Right lobe of liver (tissue), 4 donors: ENCODE measurements around the gene OLR1.

Experiments
- POLR2A ChIP-seq: fragments of 450-650 bp; IDR thresholded peaks from one replicate; pipeline ENCODE4 v1.6.1; 2017; ENCODE audit warnings: antibody characterized with exemption, mild to moderate bottlenecking
- TF ChIP-seq, protein P1 (sequence below), 4 donors: fragments of 200-600 bp in 3 of 4; fragments of 450-650 bp in 1 of 4; IDR thresholded peaks; one replicate each; pipeline versions ENCODE4 v1.5.1 to v1.8.0; 2016 to 2022; ENCODE audit warnings: antibody characterized with exemption in 4 of 4, mild to moderate bottlenecking in 2 of 4
- donor health status: DM: no; HTN: no; CAD: no.
- donor health status: DM: no; HTN: no; CAD: no.
- donor health status: DM: no; HTN: yes; CAD: no.

DNA sequence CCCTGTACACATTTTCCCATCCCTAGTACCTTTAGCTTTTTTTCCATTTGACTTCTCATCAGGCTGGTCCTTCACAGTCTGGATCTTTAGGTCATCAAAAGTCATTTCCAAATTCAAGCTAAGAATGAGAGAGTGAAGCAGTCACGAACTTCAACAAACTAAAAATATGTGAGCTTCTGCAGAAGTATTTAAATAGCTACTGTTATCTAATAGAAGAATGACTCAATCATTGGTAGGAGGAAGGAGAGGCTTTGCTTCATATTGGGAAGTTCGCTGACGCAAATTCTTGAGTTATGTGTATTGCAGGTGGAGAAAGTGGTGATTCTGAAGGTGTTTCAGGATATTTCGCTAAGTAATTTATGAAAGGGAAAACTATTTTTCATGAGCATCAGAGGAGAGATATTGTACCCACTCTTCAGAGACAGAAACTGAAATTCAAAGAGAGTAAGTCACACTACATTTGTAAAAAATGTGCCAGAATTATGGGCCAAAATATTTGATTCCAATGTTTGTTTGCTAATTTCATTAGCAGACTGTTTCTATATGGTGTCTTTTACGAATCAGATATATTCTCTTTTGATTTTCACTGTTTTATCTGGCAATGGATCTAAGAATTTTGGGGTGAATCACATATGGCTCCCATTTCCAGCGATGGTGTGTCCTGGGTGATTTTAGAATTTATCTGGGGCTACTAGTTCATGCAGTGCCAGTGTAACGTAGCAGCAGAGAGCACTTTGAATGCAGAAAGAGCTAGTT lies at the start of gene OLR1:
- TF ChIP-seq, protein P1, sequence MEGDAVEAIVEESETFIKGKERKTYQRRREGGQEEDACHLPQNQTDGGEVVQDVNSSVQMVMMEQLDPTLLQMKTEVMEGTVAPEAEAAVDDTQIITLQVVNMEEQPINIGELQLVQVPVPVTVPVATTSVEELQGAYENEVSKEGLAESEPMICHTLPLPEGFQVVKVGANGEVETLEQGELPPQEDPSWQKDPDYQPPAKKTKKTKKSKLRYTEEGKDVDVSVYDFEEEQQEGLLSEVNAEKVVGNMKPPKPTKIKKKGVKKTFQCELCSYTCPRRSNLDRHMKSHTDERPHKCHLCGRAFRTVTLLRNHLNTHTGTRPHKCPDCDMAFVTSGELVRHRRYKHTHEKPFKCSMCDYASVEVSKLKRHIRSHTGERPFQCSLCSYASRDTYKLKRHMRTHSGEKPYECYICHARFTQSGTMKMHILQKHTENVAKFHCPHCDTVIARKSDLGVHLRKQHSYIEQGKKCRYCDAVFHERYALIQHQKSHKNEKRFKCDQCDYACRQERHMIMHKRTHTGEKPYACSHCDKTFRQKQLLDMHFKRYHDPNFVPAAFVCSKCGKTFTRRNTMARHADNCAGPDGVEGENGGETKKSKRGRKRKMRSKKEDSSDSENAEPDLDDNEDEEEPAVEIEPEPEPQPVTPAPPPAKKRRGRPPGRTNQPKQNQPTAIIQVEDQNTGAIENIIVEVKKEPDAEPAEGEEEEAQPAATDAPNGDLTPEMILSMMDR (IDR thresholded peaks at IDR 0.05) = no peak
- no peak for TF ChIP-seq POLR2A
